HG02970 (cell line): ENCODE results near the gene GDF7.

Experiments used
- ATAC-seq: cut with Tn5 transposase; IDR thresholded peaks from one replicate; pipeline ENCODE4 v1.9.1; 2021; ENCODE audit warnings: mild to moderate bottlenecking, moderate library complexity, moderate number of reproducible peaks; ENCODE audit not compliant: unreplicated experiment, low FRiP score

Gene GDF7

DNA sequence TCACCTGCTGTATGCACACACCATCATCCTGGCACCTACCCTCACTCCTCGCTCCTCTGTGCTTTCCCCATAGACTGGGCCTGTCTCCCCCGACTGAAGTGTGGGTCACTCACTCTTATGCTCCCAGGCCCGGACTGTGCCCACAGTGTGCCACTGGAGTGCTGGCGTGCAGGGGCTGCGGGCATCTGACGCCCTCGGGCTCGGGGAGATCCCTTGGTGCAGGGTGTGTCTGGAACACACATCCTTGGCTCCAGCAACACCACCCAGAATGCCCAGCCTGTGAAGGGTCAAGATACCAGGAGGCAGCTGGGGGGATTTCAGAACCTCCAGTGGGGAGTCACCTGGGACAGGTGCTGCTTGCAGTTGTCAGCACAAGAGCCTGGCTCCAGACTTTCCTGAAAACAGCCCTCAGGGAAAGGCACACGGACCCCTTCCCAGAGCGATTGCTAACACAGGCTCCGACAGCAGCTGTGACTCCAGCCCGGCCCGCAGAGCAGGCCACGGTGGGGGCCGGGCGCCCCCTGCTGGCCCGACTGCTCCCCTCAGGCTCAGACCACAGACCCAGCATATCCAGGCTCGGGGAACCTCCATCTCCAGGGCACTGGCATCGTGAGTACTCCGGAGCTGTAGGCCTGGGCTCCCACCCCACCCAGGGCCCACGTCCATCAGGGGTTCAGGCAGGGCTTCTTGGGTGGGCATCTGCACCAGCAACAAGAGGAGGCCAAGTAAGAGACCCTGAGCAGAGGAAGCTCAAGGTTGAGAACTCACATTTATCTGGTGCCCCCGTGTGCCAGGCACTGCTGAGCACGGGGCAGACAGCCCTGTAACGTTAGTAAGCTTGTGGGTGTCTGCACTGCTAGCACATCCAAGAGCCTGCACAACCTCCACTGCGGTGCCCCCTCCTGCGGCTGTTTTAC, 24.6 kb upstream of the GDF7 start:
- peak; percentile 86 for ATAC-seq

DNA sequence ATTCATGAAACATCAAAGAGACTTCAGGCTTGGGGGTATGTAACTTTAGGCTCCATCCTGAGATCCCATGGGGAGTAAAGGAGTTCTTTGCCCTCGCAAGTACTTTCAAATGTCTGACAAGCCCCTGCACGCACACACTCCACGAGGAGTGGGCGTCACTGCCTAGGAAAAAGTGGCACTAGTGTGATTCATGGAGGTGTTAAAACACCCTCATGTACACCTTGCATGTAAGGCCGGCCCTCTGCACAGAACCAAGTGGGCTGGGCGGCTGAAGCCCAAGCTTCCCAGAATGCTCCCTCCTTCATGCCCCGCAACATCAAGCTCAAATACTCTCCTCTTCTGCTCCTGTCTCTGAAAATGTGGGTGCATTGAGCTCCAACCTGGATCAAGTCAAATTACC, 23.9 kb upstream of the GDF7 start:
- no peak for ATAC-seq

DNA sequence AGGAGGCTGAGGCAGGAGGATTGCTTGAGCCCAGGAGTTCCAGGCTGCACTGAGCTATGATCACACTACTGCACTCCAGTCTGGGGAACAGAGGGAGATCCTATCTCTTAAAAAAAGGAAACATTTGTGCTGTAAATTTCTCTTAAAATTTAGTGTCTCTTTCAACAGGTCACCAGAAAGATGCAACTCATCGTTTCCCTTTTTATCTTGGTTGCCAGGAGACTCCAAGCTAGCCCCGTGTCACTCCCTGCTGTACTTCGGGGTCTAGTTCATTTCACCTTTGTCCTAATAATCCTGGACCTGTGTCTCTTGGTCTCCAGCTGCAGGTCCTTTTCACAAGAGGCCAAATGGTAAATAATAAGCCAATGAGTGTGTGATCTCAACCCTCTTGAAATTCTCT, 23.1 kb upstream of the GDF7 start:
- no peak for ATAC-seq

- ATAC-seq: no peak
Measured at GRCh38 chr2:20645301-20645701, 21.6 kb upstream of the GDF7 start.

- no peak for ATAC-seq
Measured at GRCh38 chr2:20645761-20646160, 21.2 kb upstream of the GDF7 start.

DNA sequence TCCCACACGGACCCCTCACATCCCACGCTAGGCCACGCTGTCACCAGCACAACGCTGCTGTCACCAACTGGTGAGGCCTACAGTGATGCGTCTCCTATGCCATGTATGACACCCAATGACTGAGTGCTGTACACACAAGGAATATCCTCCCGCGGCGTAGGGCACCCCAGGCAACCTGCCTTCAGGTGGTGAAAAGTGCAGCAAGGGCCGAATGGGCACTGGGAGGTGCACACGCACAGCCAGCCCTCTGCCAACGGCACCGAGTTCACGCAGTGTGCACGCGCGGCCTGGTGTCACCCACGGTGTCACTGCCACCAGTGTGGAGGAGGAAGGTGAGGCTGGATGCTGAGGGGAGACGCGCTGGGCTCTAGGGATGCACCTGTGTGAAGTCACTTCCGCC, 20.5 kb upstream of the GDF7 start:
- no peak for ATAC-seq

- ATAC-seq: no peak
Measured at GRCh38 chr2:20647211-20647610, 19.7 kb upstream of the GDF7 start.

- ATAC-seq: no peak
Measured at GRCh38 chr2:20647738-20648137, 19.2 kb upstream of the GDF7 start.

DNA sequence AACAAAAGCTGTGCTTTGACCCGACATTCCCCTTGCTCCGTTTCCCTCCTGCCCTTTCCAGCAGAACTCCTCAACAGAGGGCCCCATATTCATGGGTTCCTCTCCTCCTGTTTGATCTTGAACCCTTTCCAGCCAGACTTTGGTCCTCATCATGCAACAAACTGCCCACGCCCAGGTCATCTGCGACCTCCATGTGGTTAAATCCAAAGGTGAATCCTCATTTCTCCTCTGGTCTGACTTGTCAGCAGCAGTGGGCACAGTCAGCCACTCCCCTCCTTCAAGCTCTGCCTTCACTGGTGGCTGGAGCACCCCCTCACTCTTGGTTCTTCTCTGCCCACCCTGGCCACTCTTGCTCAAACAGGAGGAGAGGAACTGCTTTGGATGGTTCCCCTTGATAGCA, 18.7 kb upstream of the GDF7 start:
- no peak for ATAC-seq

DNA sequence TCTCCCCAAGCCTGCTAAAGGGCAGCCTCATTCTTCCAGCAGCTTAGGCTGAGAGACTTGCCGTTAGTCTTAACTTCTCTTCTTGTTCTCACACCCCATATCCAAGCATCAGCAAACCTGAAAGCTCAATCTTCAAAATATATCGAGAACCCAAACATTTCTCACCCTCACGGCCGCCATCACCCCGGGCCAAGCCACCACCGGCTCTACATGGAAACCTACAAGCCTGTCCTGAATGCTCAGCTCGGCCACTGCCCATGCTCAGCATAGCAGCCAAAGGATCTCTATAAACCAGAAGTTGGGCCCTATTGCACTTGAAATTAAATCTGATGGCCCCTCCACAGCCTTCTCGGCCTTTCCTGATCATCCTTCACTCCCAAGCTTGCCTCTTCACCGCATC, 18.1 kb upstream of the GDF7 start:
- no peak for ATAC-seq

DNA sequence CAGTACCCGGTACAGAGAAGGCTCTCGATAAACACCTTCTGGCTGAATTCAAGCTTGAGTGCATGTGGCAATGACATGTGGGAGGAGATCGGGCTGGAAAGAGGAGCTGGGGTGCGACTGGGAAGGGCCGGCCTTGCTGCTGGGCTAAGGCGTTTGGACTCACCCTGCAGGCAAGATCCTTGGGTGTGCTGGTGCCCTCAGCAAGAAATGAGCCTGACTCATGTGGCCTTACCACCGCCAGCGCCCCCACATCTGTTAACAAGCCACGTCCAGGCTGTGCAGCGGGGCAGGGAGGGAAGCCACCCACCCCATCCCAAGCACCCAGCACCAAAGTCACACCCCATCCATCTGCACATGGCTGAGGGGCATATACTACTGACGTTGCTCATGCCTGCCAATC, 17.4 kb upstream of the GDF7 start:
- no peak for ATAC-seq

DNA sequence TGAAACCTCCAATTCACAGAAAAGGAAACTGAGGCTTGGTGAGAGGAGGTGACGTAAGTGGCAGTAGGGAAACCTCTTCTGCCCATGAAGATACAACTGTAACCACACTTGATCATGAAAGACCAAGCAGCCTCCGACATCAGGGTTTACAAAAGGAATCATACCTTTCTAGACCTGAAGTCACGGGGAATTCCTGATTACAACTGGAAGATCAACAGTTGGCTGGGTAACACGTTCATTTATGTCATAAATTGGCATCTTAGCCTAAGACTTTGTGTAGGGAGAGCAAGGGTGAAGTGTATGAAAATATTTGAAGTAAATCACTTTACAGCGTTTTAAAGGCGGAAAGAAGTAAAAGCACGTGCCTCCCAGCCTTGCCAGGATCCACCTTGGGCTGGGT, 17.0 kb upstream of the GDF7 start:
- ATAC-seq: no peak

GRCh38 chr2:20650393-20650876, 16.5 kb upstream of the GDF7 start:
- peak; percentile 1 for ATAC-seq

DNA sequence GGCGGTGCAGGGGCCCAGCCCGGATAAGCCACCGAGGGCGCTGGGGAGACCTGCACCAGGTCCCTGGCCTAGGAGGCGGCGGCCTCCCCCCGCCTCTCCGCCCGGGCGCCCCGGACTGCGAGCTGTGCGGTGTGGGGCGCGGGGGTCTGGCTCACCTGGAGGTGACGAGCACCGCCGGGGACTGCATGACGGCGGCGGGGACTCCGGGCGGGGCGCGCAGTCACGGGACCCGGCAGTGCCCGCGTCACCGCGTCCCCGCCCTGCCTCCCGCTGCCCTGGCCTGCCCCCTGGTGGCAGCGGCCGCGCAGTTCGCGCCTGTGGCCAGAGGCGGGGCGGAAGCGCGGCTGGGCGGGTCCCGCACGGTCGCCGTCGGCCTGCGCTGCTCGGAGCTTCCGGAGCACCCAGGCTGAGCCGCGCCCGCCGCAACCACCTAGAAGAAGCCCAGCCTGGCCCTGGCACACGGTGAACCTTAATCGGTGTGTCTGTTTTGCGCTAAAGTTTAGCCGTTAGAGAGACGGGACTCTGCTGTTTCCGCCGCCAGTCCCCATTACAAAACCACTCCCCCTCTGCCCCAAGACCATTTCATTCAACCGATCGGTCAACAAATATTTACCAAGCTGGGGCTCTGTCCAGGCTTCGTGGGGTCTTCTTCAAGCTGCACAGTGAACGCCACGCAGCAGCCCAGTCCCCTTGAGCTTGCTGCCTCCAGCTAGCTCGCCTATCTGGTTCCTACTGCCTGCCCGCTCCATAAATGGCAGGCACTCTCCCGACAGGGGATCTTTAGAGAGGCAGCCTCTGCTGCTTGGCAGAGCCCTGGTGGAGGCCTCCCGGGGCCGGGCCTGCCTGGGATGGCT, 15.8 kb upstream of the GDF7 start, which contains the start of gene HS1BP3:
TSS of gene HS1BP3 (minus strand) at position 222 of the 854 bp plus-strand sequence. CDS start at position 187, 35 bp downstream.
- ATAC-seq: peak; percentile 97

DNA sequence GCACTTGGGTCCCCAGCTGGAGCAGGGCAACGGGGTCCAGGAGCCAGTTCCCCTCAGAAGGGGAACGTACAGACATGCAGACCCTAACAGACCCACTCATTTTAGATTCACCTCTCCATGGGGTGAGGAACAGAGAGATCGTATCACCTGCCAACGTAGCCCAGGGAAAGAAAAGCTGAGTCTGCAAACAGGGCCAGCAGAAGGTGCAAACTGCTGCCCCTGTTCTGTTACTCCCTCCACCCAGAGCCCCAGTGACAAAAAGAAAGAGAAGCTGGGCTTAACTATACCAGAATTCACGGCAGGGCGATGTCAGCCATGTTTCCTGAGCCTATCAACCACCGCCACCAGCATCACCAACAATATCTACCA, 15.2 kb upstream of the GDF7 start:
- ATAC-seq: no peak

DNA sequence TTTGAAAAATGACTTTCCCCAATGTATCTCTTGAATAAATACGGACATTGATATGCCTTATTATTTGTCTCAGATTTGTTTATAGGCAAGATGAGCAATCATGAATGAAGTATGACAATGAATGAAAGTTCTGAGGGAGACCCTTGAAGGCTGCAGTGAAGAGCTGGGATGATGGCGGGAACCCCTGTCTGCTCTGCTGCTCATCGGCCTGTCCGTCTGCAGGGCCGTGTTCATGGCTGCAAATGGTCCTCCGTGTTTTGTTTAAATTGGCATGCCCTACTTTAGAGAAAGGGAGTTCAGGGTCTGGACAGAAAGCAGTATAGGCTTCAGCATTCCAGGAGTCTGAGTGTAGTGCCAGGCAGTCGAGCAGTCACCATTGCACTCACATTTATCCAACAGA, 14.8 kb upstream of the GDF7 start:
- ATAC-seq: no peak

DNA sequence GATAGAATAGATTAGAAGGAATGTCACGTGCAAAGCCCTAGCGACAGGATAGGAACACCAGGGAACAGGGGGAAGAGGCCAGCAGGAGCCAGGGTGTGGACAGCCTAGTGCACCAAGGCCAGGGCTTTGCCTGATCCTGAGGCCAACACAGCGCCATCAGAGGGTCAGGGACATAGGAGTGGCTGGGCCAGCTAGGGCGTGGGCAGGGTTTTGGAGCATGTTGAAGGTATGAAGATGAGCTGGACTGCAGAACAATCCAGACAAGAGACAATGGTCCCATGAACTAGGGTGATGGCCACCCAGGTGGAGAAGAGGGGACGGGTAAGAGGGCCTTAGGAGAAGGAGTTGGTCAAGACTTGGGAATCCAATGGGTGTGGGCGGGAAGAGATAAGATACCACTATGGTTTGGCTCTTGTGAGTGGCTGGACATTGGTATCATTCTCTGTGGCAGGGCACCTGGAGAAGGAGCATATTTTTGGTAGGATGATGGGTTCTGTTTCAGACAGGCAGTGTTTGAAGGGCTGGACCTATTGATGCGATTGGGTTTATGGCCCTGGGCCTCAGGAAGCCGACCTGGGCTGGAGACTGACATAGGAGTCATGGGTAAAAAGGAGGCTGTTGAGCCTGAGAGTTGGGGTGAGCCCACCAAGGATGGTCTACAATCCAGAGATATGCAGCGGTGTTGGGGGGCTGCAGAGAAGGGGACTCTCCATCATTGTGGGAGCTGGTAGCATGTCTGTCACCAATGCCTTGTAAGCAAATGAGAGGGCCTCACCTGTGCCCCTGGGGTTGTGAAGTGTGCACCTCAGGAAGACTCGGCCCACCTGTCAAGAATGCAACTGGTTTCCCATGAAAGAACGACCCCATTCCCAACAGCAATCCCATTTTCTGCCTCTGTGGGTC, 14.0 kb upstream of the GDF7 start:
- no peak for ATAC-seq

DNA sequence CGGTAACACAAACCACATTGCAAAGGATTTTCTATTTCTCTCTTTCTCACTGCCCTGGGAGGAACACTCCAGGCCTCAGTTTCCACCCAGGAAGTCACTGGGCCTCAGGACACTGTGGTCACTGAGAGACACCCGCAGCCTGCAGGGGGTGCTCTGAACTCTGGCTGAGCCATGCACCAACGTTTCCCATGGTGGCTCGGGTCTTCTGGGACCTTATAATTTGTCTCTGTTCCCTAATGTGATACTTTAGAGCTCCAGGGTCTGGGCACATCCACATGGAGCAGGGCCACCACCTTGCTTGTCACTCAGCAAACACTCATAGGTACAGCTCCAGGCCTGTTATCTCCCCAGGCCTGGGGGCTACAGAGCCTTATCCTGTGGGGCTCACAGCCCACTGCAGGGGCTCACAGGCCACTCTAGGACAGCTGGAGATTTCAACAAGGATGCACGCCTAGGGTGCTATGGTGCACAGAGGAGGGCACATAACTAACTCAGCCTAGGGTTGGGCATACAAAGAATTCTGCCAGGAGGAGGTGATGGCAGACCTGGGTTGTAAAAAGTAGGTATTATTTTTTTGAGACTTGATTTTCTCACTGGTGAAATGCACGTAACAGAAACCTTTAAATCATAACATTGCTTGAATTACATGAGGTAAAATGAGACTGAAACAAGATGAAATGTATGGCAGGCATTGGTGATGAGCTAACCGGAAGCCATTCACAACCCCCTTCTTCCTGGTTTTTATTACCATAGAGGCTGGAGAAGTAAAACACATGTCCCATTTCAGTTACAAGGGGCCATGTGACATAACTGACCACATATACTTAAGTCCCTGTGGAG, 13.0 kb upstream of the GDF7 start:
- ATAC-seq: no peak

DNA sequence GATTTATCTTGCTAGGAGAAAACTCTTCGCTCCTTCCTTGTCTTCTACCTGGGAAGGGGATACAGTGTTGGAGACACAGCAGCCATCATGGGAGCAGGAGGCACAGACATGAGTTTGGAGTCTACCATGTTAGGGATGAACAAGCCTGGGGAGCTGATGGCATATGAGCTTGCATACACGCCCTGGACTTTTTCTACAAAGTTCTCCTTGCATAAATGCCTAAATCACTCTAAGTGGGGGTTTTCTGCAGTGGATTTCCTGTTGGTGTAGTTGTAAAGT, 12.5 kb upstream of the GDF7 start:
- ATAC-seq: no peak

DNA sequence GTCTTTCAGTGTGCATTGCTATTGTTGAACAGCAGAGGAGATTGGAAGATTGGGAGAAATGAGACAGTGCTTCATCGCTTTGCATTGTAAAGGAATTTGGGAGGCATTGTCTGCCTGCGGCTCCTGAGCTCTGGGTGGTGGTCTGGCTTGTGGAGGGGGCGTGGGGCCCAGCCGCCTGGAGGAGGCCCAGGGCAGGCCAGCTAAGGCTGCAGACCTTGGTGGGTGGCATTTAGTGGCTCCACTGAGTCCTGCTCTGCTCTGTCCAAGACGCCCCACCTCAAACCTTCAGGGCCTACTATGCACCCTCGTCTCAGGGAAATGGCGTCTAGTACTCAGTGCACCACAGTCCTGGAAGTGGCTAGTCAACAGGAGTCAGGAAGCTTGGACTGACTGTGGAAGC, 10.4 kb upstream of the GDF7 start:
- no peak for ATAC-seq
